Psoas muscle (tissue), 8 donors: Measurements from ENCODE around the gene TOR1AIP2. TPM values are rescaled to one million over a fixed set of nuclear protein-coding genes. Genes with fewer than 3 reads are reported as not detected.

ENCODE experiments used
- ATAC-seq, 4 donors: fragments of 200-7000 bp; cut with Tn5 transposase; one replicate each; pipeline ENCODE4 v1.9.1; 2020; ENCODE audit warnings: moderate library complexity in 3 of 4, mild to moderate bottlenecking in 2 of 4
- DNase-seq, 2 donors: peaks; one replicate each; pipeline ENCODE4 v3.0.0-alpha.2; 2020
- H3K27ac ChIP-seq: fragments of 200-600 bp; one replicate; pipeline ENCODE4 v1.8.0; 2022
- H3K27me3 ChIP-seq, 3 donors: fragments of 200-600 bp in 1 of 3; one replicate each; pipeline versions ENCODE4 v1.6.1 to v1.8.0; 2013 to 2022; ENCODE audit warnings: low read length in 2 of 3, mild to moderate bottlenecking in 2 of 3, moderate library complexity in 1 of 3; ENCODE audit not compliant: insufficient read depth in 3 of 3
- H3K36me3 ChIP-seq, 2 donors: fragments of 200-600 bp in 1 of 2; one replicate each; pipeline versions ENCODE4 v1.6.1 to v1.8.0; 2013 to 2022; ENCODE audit warnings: low read depth in 1 of 2, mild to moderate bottlenecking in 1 of 2, moderate library complexity in 1 of 2; ENCODE audit not compliant: insufficient read depth in 1 of 2
- H3K4me1 ChIP-seq: fragments of 200-600 bp; one replicate; pipeline ENCODE4 v1.8.0; 2022
- H3K4me3 ChIP-seq: fragments of 200-600 bp; one replicate; pipeline ENCODE4 v1.8.0; 2022; ENCODE audit warnings: mild to moderate bottlenecking
- H3K9me3 ChIP-seq: fragments of 200-600 bp; one replicate; pipeline ENCODE4 v1.8.0; 2022
- WGBS, 3 donors: extraction: QIAGEN DNeasy Blood & Tissue Kit; methylation state at CpG; one replicate each; pipeline versions ENCODE4 v1.1.6 to v1.1.7; 2013; 5-methylcytosine and 5-hydroxymethylcytosine counted together
- intact Hi-C, 2 donors: fragments of 100-400 bp; cut with DNase I; formaldehyde crosslinking; loops; one replicate each; pipeline versions ENCODE4 v1.11.0 to v1.14.2; 2022
- polyA plus RNA-seq, 3 donors: library from polyadenylated mRNA; stranded (reverse); fragments of 200-250 nt; gene quantifications; one replicate each; pipeline ENCODE4 v1.2.3, GENCODE V29; 2013
- total RNA-seq, 4 donors: library from RNA; stranded (reverse); fragmentation: NEBNext Ultra II Directional in 2 of 4; extraction: Animal tissue kit (Norgen Biotek cat#: 25700) in 2 of 4; gene quantifications; one replicate each; pipeline versions ENCODE4 v1.2.1 to v1.2.4, GENCODE V29; 2021 to 2023
- TF ChIP-seq, protein P1 (sequence below): fragments of 200-600 bp; IDR thresholded peaks from one replicate; pipeline ENCODE4 v1.8.0; 2022; ENCODE audit warnings: antibody characterized with exemption
- donor health status: healthy with polysubstance abuse.
- donor health status: DM: no; HTN: no; CAD: no; lungs with moderate emphysema.
- donor health status: Bipolar disorder and iron deficiency.
- donor health status: healthy.
- donor health status: DM: yes; HTN: yes; CAD: no.
- donor health status: DM: no; HTN: no; CAD: no.
- donor health status: DM: no; HTN: no; CAD: no.
- donor health status: DM: yes; HTN: yes; CAD: no.

The TOR1AIP2 gene
- total and polyA plus RNA-seq, 7 donors, result 10.9 to 98.3 (median 57.2) TPM

DNA sequence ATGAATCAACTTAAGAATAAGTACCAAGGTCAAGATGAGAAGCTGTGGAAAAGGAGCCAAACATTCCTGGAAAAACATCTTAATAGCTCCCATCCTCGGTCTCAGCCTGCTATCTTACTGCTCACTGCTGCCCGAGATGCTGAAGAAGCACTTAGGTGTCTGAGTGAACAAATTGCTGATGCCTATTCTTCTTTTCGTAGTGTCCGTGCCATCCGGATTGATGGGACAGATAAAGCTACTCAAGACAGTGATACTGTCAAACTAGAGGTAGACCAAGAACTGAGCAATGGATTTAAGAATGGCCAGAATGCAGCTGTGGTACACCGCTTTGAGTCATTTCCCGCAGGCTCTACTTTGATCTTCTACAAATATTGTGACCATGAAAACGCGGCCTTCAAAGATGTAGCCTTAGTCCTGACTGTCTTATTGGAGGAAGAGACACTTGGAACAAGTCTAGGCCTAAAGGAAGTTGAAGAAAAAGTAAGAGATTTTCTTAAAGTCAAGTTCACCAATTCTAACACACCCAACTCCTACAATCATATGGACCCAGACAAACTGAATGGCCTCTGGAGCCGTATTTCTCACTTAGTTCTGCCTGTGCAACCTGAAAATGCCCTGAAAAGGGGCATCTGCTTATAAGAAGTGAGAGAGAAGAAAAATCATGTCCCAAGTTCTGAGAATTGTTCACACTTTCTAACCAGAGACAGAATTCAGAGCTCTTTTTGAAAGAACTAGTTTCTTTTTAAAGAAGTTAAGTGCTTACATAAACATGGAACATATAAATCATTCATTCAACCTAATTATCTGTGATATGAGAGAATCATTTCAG lies 40.2 kb upstream of the TOR1AIP2 start:
- no peak for DNase-seq
- H3K36me3 ChIP-seq, result peaks cover 12 to 94% of the 10 kb centered on the region in 2 donors

DNA sequence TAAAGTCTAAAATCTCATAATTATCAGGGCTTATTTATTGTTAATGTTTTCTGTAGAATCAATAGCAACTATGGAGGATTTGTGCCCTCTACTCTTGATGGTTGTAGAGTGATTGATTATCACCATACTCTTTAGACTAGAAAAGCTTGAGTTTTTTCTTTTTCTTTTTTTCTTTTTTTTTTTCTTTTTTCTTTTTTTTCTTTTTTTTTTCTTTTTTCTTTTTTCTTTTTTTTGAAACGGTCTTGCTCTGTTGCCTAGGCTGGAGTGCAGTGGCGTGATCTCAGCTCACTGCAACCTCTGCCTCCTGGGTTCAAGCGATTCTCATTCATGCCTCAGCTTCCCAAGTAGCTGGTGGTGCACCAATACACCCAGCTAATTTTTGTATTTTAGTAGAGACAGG lies 34.2 kb upstream of the TOR1AIP2 start:
- Histone ChIP-seq H3K27me3 (no peaks in the 10 kb centered on the region), H3K4me1 (peaks cover 10% of the 10 kb centered on the region), H3K36me3 (peaks cover 0 to 98% of the 10 kb centered on the region in 2 donors), H3K9me3 (no peaks in the 10 kb centered on the region), H3K27ac (peak overlapping the region; percentile 7), H3K4me3 (no peak overlapping the region)
- 93 to 100% (median 95%) methylated on average over 3 of the region's 3 CpGs for WGBS, 3 donors
- intact Hi-C loops, result loop anchor here in 1 of 2 donors (10.0 kb wide), 1 partner anchor 173 kb away; no protein-coding TSS in a partner anchor
- TF ChIP-seq, protein P1, sequence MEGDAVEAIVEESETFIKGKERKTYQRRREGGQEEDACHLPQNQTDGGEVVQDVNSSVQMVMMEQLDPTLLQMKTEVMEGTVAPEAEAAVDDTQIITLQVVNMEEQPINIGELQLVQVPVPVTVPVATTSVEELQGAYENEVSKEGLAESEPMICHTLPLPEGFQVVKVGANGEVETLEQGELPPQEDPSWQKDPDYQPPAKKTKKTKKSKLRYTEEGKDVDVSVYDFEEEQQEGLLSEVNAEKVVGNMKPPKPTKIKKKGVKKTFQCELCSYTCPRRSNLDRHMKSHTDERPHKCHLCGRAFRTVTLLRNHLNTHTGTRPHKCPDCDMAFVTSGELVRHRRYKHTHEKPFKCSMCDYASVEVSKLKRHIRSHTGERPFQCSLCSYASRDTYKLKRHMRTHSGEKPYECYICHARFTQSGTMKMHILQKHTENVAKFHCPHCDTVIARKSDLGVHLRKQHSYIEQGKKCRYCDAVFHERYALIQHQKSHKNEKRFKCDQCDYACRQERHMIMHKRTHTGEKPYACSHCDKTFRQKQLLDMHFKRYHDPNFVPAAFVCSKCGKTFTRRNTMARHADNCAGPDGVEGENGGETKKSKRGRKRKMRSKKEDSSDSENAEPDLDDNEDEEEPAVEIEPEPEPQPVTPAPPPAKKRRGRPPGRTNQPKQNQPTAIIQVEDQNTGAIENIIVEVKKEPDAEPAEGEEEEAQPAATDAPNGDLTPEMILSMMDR, result no peak
- ATAC-seq (no peak), DNase-seq (no peak)

More for the DNA sequence above, 40.2 kb upstream of the TOR1AIP2 start:
- 80 to 83% (median 81%) methylated on average over 10 of the region's 10 CpGs for WGBS, 3 donors
- peaks cover 7% of the 10 kb centered on the region for H3K4me1 ChIP-seq
- no peaks in the 10 kb centered on the region for H3K9me3 ChIP-seq
- H3K4me3 ChIP-seq, result no peak overlapping the region
- H3K27ac ChIP-seq, result no peak overlapping the region
- TF ChIP-seq, protein P1, result no peak
- no peak for ATAC-seq
- intact Hi-C loops, result loop anchor here in 1 of 2 donors (10.0 kb wide), 1 partner anchor 167 kb away; no protein-coding TSS in a partner anchor
- H3K27me3 ChIP-seq, result no peaks in the 10 kb centered on the region

DNA sequence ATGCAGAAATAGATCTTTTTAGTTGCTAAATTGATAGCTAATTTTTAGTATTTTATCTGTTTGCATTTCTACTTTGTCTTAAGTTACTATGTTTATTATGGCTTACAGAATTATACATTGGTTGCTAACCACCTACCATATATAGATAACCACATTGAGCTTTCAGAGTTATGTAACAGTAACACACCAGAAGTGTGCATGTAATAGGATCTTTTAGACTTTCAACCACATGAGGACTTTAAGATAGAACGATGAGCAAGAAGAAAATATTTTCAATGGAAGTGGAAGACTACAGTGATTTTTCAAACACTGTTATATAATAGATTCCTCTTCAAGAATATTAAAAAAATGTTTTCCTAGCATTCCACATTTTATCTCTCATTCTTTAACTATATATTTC lies 33.3 kb upstream of the TOR1AIP2 start:
- Histone ChIP-seq H3K27ac (peak overlapping the region; percentile 7), H3K27me3 (no peaks in the 10 kb centered on the region), H3K9me3 (no peaks in the 10 kb centered on the region), H3K4me3 (no peak overlapping the region), H3K4me1 (peaks cover 10% of the 10 kb centered on the region), H3K36me3 (peaks cover 0 to 98% of the 10 kb centered on the region in 2 donors)
- WGBS, 3 donors, result 18 to 44% (median 33%) methylated on average over 1 of the region's 1 CpG
- intact Hi-C loops, result loop anchor here in 1 of 2 donors (10.0 kb wide), 1 partner anchor 174 kb away; no protein-coding TSS in a partner anchor
- peak; percentile 39 to 85 (median 62) for ATAC-seq
- TF ChIP-seq, protein P1, result no peak
- no peak for DNase-seq

DNA sequence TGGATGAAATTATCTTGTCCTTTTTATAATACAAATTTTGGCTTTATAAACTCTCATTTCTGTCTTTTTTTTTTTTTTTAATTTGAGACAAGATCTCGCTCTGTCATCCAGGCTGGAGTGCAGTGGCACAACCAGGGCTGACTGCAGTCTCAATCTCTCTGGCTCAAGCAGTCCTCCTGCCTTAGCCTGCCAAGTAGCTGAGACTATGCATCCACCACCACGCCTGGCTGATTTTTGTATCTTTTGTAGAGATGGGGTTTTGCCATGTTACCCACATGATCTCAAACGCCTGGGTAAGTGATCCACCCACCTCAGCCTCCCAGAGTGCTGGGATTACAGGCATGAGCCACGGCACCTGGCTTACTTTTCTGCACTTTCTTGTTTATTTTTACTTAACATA lies 12.0 kb upstream of the TOR1AIP2 start:
- TF ChIP-seq, protein P1, result no peak
- Histone ChIP-seq H3K36me3 (peaks cover 0 to 98% of the 10 kb centered on the region in 2 donors), H3K27ac (no peak overlapping the region), H3K4me3 (no peak overlapping the region), H3K27me3 (no peaks in the 10 kb centered on the region), H3K4me1 (peaks cover 39% of the 10 kb centered on the region), H3K9me3 (no peaks in the 10 kb centered on the region)
- no peak for DNase-seq
- WGBS, 3 donors, result 59 to 84% (median 78%) methylated on average over 4 of the region's 4 CpGs
- ATAC-seq, result no peak
- intact Hi-C loops, result loop anchor here in 1 of 2 donors (10.0 kb wide), 1 partner anchor 285 kb away; no protein-coding TSS in a partner anchor
